Right lobe of liver (tissue), 4 donors: ENCODE results near the gene BTBD17.

Experiments used
- POLR2A ChIP-seq: fragments of 450-650 bp; IDR thresholded peaks from one replicate; pipeline ENCODE4 v1.6.1; 2017; ENCODE audit warnings: antibody characterized with exemption, mild to moderate bottlenecking
- TF ChIP-seq, protein P1 (sequence below), 4 donors: fragments of 200-600 bp in 3 of 4; fragments of 450-650 bp in 1 of 4; IDR thresholded peaks; one replicate each; pipeline versions ENCODE4 v1.5.1 to v1.8.0; 2016 to 2022; ENCODE audit warnings: antibody characterized with exemption in 4 of 4, mild to moderate bottlenecking in 2 of 4
- donor health status: DM: no; HTN: no; CAD: no.
- donor health status: DM: no; HTN: no; CAD: no.
- donor health status: DM: no; HTN: yes; CAD: no.

DNA sequence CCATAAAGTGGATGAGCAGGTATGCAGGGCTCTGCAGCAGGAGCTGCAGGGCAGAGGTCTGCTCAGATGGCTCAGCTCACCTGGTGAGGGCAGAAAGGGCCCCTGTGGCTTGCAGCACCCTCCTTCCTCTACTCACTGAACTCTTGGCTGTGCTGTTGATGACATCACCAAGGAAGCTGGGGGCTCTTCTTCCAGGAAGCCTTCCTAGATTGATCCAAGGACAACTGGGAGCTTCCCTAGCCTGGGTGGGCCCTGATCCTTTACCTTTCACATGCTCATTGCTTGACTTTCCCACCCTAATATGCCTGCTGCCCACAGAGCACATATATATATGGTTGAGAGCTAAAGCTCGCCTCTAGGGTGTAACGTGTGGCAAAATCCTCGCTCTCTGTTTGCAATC lies 33.2 kb downstream of the BTBD17 start:
- TF ChIP-seq, protein P1, sequence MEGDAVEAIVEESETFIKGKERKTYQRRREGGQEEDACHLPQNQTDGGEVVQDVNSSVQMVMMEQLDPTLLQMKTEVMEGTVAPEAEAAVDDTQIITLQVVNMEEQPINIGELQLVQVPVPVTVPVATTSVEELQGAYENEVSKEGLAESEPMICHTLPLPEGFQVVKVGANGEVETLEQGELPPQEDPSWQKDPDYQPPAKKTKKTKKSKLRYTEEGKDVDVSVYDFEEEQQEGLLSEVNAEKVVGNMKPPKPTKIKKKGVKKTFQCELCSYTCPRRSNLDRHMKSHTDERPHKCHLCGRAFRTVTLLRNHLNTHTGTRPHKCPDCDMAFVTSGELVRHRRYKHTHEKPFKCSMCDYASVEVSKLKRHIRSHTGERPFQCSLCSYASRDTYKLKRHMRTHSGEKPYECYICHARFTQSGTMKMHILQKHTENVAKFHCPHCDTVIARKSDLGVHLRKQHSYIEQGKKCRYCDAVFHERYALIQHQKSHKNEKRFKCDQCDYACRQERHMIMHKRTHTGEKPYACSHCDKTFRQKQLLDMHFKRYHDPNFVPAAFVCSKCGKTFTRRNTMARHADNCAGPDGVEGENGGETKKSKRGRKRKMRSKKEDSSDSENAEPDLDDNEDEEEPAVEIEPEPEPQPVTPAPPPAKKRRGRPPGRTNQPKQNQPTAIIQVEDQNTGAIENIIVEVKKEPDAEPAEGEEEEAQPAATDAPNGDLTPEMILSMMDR (IDR thresholded peaks at IDR 0.05): no peak
- TF ChIP-seq POLR2A: no peak
